HepG2 (cell line): ENCODE measurements around the gene DCTN1. TPM values are rescaled to one million over a fixed set of nuclear protein-coding genes. Genes with fewer than 3 reads are reported as not detected.

ENCODE experiments used
- ADNP ChIP-seq: sonication (generic); formaldehyde crosslinking; IDR thresholded peaks from 2 replicates; pipeline ENCODE4 v1.4.0; 2020; ENCODE audit warnings: missing genetic modification reagents
- ARID3A ChIP-seq: IDR thresholded peaks from 2 replicates; pipeline ENCODE4 v1.6.1; 2012; ENCODE audit warnings: low read depth, low read length, improper control_type of control experiment
- CC2D1A ChIP-seq: sonication (generic); formaldehyde crosslinking; IDR thresholded peaks from 2 replicates; pipeline ENCODE4 v1.8.1; 2023; ENCODE audit warnings: mild to moderate bottlenecking, missing genetic modification reagents
- KMT2B ChIP-seq: IDR thresholded peaks from 2 replicates; pipeline ENCODE4 v1.6.1; 2016; ENCODE audit warnings: missing genetic modification reagents, missing compliant biosample characterization
- SAFB2 ChIP-seq: sonication (generic); formaldehyde crosslinking; IDR thresholded peaks from 2 replicates; pipeline ENCODE4 v1.5.1; 2020; ENCODE audit warnings: missing genetic modification reagents, low read depth, mild to moderate bottlenecking, borderline replicate concordance
- TBX2 ChIP-seq: sonication (generic); formaldehyde crosslinking; IDR thresholded peaks from 2 replicates; pipeline ENCODE4 v1.5.0; 2020; ENCODE audit warnings: missing genetic modification reagents, mild to moderate bottlenecking, borderline replicate concordance
- ZFP90 ChIP-seq: sonication (generic); formaldehyde crosslinking; IDR thresholded peaks from 2 replicates; pipeline ENCODE4 v1.8.0; 2022; ENCODE audit warnings: missing genetic modification reagents, mild to moderate bottlenecking, inconsistent platforms, borderline replicate concordance
- ZNF224 ChIP-seq: sonication (generic); formaldehyde crosslinking; IDR thresholded peaks from 2 replicates; pipeline ENCODE4 v1.5.0; 2020; ENCODE audit warnings: mild to moderate bottlenecking, missing genetic modification reagents
- ZNF432 ChIP-seq: sonication (generic); formaldehyde crosslinking; IDR thresholded peaks from 2 replicates; pipeline ENCODE4 v1.5.0; 2020; ENCODE audit warnings: missing genetic modification reagents, mild to moderate bottlenecking, borderline replicate concordance
- ZNF441 ChIP-seq: sonication (generic); formaldehyde crosslinking; IDR thresholded peaks from 2 replicates; pipeline ENCODE4 v1.7.0; 2021; ENCODE audit warnings: missing genetic modification reagents, borderline replicate concordance
- ZNF484 ChIP-seq: sonication (generic); formaldehyde crosslinking; IDR thresholded peaks from 2 replicates; pipeline ENCODE4 v1.5.1; 2020; ENCODE audit warnings: mild to moderate bottlenecking, low read depth, missing genetic modification reagents, borderline replicate concordance
- ZNF562 ChIP-seq: sonication (generic); formaldehyde crosslinking; IDR thresholded peaks from 2 replicates; pipeline ENCODE4 v1.8.0; 2022; ENCODE audit warnings: missing genetic modification reagents, borderline replicate concordance
- ZNF737 ChIP-seq: sonication (generic); formaldehyde crosslinking; IDR thresholded peaks from 2 replicates; pipeline ENCODE4 v1.5.0; 2020; ENCODE audit warnings: missing genetic modification reagents, mild to moderate bottlenecking, borderline replicate concordance
- ZNF746 ChIP-seq: sonication (generic); formaldehyde crosslinking; IDR thresholded peaks from 2 replicates; pipeline ENCODE4 v1.8.0; 2022; ENCODE audit warnings: mild to moderate bottlenecking, missing genetic modification reagents
- ZZZ3 ChIP-seq: sonication (generic); formaldehyde crosslinking; IDR thresholded peaks from 2 replicates; pipeline ENCODE4 v1.4.0; 2020; ENCODE audit warnings: missing genetic modification reagents, mild to moderate bottlenecking, borderline replicate concordance
- polyA plus RNA-seq, 8 experiments: library from polyadenylated mRNA; depleted of rRNA in 3 of 8; stranded (reverse) in 7 of 8; unstranded in 1 of 8; fragments of >200 nt; fragmentation: Illumina TruSeq in 4 of 8; extraction: Trizol in 4 of 8; gene quantifications; 2 replicates each; pipeline versions ENCODE4 v1.2.1 to v1.2.3, GENCODE V29; 2011 to 2016; ENCODE audit warnings: low read depth in 4 of 8, missing spikeins in 1 of 8, mixed read lengths in 1 of 8; ENCODE audit not compliant: insufficient read depth in 1 of 8
- total RNA-seq, 5 experiments: library from RNA; depleted of rRNA; stranded (reverse); fragments of >200 nt; fragmentation: Illumina TruSeq; extraction: Trizol; gene quantifications; 2 replicates each; pipeline ENCODE4 v1.2.3, GENCODE V29; 2016; ENCODE audit warnings: low read depth in 1 of 5
- TF ChIP-seq, protein P1 (sequence below): sonication (generic); formaldehyde crosslinking; IDR thresholded peaks from one replicate; pipeline ENCODE4 v1.5.1; 2020; ENCODE audit warnings: mild to moderate bottlenecking, missing genetic modification reagents; ENCODE audit errors: not compliant biosample characterization
- TF ChIP-seq, protein P2 (sequence below): sonication (generic); formaldehyde crosslinking; IDR thresholded peaks from 2 replicates; pipeline ENCODE4 v1.9.0; 2022; ENCODE audit warnings: low read depth, missing genetic modification reagents

The DCTN1 gene
- total and polyA plus RNA-seq, 2 of the 13 experiments (the other 11 are each of a cell fraction or from before 2014, with no cell fraction given), result 73.2 to 122 TPM

GRCh38 chr2:74391580-74392448 lies 11.7 kb upstream of the DCTN1 start (continued):
- TF ChIP-seq ZNF562 (no peak), CC2D1A (CRISPR knock-in tag) (no peak), SAFB2 (CRISPR knock-in tag) (no peak), ARID3A (peak; percentile 91), KMT2B (peak; percentile 91), ZNF746 (CRISPR knock-in tag) (no peak), ZNF224 (CRISPR knock-in tag) (no peak; the same call in 1 of the 2 replicates), ZNF432 (CRISPR knock-in tag) (no peak), ZZZ3 (CRISPR knock-in tag) (no peak; the same call in 1 of the 2 replicates), TBX2 (peak; percentile 70), ADNP (CRISPR knock-in tag) (no peak), ZNF737 (CRISPR knock-in tag) (no peak), ZNF484 (no peak; the same call in 1 of the 2 replicates), ZFP90 (CRISPR knock-in tag) (no peak), ZNF441 (CRISPR knock-in tag) (peak; percentile 11; the same call in 1 of the 2 replicates)
- TF ChIP-seq, protein P1, sequence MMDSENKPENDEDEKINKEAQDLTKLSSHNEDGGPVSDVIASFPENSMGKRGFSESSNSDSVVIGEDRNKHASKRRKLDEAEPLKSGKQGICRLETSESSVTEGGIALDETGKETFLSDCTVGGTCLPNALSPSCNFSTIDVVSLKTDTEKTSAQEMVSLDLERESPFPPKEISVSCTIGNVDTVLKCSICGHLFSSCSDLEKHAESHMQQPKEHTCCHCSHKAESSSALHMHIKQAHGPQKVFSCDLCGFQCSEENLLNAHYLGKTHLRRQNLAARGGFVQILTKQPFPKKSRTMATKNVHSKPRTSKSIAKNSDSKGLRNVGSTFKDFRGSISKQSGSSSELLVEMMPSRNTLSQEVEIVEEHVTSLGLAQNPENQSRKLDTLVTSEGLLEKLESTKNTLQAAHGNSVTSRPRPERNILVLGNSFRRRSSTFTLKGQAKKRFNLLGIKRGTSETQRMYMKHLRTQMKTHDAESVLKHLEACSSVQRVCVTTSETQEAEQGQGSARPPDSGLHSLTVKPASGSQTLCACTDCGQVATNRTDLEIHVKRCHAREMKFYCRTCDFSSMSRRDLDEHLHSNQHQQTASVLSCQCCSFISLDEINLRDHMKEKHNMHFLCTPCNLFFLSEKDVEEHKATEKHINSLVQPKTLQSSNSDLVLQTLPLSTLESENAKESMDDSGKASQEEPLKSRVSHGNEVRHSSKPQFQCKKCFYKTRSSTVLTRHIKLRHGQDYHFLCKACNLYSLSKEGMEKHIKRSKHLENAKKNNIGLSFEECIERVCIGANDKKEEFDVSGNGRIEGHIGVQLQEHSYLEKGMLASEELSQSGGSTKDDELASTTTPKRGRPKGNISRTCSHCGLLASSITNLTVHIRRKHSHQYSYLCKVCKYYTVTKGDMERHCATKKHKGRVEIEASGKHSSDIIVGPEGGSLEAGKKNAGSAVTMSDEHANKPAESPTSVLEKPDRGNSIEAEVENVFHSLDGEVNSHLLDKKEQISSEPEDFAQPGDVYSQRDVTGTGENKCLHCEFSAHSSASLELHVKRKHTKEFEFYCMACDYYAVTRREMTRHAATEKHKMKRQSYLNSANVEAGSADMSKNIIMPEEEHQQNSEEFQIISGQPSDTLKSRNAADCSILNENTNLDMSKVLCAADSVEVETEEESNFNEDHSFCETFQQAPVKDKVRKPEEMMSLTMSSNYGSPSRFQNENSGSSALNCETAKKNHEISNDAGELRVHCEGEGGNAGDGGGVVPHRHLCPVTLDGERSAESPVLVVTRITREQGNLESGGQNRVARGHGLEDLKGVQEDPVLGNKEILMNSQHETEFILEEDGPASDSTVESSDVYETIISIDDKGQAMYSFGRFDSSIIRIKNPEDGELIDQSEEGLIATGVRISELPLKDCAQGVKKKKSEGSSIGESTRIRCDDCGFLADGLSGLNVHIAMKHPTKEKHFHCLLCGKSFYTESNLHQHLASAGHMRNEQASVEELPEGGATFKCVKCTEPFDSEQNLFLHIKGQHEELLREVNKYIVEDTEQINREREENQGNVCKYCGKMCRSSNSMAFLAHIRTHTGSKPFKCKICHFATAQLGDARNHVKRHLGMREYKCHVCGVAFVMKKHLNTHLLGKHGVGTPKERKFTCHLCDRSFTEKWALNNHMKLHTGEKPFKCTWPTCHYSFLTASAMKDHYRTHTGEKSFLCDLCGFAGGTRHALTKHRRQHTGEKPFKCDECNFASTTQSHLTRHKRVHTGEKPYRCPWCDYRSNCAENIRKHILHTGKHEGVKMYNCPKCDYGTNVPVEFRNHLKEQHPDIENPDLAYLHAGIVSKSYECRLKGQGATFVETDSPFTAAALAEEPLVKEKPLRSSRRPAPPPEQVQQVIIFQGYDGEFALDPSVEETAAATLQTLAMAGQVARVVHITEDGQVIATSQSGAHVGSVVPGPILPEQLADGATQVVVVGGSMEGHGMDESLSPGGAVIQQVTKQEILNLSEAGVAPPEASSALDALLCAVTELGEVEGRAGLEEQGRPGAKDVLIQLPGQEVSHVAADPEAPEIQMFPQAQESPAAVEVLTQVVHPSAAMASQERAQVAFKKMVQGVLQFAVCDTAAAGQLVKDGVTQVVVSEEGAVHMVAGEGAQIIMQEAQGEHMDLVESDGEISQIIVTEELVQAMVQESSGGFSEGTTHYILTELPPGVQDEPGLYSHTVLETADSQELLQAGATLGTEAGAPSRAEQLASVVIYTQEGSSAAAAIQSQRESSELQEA, result peak; percentile 64
- TF ChIP-seq, protein P2, sequence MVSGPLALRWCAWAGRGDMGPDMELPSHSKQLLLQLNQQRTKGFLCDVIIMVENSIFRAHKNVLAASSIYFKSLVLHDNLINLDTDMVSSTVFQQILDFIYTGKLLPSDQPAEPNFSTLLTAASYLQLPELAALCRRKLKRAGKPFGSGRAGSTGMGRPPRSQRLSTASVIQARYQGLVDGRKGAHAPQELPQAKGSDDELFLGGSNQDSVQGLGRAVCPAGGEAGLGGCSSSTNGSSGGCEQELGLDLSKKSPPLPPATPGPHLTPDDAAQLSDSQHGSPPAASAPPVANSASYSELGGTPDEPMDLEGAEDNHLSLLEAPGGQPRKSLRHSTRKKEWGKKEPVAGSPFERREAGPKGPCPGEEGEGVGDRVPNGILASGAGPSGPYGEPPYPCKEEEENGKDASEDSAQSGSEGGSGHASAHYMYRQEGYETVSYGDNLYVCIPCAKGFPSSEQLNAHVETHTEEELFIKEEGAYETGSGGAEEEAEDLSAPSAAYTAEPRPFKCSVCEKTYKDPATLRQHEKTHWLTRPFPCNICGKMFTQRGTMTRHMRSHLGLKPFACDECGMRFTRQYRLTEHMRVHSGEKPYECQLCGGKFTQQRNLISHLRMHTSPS, result no peak
